ENCODE data around the gene RAB22A.

Gene RAB22A

DNA sequence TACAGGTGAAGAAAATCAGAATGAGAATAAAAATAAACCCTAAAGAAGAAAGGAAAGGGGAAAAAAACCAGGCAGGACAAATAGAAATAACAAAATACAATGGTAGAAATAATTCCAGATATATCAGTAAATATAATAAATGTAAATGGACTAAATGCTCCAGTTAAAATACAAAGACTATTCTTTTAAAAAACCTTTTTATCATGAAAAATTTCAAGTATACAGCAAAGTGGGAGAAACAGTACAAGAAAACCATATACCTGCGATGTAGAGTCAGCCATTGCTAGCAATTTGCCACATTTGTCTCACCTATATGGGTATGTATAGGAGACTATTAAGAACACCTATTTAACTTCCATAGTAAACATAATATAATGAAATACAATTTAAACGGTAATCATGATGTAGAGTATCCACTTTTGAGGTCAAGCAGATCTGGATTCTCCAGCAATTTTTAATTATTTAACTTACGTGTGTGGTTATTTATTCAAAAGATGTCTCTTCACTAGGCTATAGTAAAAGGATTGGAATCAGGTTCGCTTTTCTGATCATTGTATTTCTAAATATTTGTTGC, 78.6 kb downstream of the RAB22A start:
- no peak for DNase-seq (ENCODE audit: low read depth in 2 of 2)

DNA sequence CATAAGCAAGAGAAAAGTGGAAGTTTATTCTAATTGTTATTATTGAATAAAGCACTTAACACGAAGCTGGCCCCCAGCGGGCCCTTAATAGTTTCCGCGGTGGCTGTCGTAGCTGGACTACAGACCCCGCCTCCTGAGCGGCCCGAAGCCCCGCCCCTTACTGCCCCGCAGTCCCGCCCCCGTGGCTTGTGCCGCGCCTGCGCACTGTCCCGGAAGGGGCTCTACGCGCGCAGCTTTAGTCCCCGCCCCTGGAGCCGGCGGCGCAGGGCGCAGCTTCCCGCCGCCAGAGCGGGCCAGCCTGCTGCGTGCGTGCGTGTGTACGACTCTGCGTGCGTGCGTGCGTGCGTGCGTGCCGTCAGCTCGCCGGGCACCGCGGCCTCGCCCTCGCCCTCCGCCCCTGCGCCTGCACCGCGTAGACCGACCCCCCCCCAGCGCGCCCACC, 79.4 kb downstream of the RAB22A start, which contains the start of gene VAPB:
VAPB (plus strand) TSS at position 348 of the 442 bp plus-strand sequence. CDS start 231 bp downstream, outside the sequence.
- peak; percentile 90 to 95 for DNase-seq (ENCODE audit: low read depth in 2 of 2)

DNA sequence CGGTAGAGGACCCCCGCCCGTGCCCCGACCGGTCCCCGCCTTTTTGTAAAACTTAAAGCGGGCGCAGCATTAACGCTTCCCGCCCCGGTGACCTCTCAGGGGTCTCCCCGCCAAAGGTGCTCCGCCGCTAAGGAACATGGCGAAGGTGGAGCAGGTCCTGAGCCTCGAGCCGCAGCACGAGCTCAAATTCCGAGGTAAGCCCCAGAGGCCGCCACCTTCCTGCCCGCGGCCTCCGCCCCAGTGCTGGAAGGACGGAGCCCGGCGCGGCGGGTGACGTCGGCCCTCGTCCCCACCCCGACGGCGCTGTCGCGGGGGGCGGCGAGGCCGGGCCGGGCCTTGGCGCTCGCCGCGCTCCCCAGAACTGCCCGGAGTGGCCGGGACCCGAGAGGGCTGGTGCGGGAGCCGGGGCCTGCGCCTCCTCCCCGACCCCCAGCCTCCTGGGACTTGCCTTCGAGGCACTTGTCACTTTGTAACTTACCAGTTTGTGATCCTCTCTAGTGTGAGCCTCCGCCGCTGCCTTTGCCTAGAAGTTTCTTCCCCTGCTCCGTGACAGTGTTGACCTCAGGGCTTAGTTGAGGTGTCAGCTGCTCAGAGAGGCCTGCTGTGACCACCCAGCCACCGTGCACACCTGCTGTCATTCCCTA, 79.9 kb downstream of the RAB22A start:
- no peak for DNase-seq (ENCODE audit: low read depth in 2 of 2)

DNA sequence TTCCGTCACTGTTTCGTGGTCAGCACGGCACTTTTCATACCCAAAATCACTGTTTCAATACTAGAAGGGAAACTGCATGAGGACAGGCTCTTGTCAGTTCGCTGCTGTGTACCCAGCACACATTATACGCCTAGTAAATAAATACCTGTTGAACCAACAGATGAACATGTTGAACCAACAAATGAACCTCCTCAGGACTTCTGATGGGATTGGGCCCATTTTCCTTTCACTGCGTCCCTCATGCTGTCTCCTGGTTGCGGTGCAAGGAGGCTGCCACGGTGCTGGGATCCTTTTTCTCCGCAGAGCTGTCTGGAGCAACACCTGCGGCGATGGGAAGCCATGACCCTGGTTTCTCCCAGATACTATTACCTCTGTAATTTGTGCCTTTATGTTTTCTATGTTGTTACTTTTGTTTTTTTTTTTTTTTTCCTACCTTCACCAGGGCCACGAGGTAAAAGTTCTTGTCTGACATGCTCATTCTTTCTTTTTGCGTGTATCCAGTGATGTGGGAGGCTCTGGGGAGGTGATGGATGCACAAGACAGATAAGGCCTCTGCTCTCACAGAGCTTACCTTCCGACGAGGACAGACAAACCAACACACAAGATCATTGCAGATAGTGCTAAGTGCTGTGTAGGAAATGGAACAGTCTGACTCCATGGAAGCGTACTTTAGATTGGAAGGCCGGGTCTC, 80.6 kb downstream of the RAB22A start:
- no peak for DNase-seq (ENCODE audit: low read depth in 2 of 2)

DNA sequence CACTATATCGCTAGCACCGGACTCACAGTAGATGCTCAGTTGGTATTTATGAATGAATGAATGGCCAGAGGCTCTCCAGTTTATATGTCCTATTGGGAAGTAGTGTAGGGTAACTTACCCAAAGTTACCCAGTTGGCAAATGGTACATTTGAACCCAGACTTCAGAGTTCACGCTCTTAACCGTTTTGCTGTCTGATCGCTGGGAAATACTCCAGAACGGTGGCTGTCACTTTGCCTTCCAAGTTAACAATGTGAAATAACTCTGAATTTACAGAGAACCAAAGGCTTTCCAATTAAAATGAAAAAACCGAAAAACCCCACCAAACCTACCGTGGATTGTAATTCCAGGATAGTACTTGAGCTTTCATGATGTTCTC, 81.1 kb downstream of the RAB22A start:
- DNase-seq (ENCODE audit: low read depth in 2 of 2), result no peak

DNA sequence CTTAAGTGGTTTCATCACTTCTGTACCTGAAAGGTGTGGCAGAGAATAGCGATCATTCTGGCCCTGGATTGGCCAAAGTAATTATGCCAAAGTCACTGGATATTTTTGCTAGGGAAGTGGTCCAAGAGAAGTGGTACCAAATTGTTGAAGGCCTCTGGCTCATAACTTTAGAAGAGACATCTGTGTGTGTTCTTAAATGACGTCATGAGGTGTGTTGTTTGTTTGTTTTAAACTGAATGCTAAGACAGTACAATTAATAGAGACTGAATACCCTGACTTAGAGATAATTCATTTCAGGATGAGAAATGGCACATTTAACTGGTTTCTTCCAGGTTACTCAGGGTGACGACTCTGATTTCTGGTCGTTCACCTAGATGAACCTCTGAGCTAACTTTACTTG, 82.8 kb downstream of the RAB22A start:
- no peak for DNase-seq (ENCODE audit: low read depth in 2 of 2)

DNA sequence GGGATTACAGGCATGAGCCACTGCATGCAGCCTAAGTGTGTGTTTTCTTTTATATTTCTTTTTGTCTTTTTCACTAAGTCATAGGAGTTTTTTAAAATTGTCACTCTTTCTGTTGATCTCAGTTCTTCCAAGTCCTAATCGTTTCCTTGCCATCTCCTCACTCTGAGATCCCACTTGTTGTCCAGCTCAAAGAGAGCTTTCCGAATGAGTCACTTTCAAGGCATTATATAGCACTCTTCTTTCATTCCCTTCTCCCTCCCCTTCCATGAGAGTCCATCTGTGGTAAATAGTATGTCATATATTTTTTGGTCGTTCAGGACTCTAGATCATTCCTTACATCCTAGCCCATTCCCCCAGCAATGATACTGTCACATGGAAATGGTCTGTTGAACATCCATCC, 83.8 kb downstream of the RAB22A start:
- DNase-seq (ENCODE audit: low read depth in 2 of 2), result no peak

DNA sequence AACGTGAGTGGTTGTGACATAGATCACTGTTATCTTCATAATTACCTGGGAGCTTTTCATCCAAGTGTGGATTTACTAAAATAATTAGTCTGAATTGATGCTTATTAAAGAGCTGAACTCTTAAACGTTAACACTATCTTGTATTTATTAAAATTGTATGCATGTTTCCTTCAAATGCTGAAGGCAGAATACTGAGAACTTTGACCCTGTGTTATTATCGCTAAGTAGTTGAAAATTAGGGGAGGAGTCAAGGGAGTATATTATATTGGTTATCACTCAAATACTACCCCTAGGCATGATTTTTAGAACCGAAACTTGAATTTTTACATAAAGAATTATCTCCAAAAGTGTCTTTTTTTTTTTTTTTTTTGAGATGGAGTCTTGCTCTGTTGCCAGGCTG, 85.3 kb downstream of the RAB22A start:
- DNase-seq (ENCODE audit: low read depth in 2 of 2), result no peak

DNA sequence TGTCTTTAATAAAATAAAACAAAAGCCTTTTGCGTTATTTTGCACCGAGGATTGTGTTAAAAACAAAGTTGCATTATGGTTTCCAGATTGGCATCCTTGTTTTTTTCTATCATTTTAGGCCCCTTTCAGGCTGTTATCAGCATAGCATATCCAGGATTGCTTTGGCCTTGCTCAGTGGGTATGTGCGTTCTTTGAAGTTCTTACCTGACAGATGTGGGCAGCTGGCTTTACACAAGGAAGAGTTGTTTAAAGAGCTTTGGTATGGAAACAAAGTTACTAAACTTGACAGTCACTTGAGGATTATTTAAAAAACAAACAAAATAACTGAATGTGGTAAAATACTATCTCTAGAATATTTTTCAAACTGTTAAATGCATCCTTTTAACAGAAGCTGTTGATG, 86.1 kb downstream of the RAB22A start:
- DNase-seq (ENCODE audit: low read depth in 2 of 2), result no peak

DNA sequence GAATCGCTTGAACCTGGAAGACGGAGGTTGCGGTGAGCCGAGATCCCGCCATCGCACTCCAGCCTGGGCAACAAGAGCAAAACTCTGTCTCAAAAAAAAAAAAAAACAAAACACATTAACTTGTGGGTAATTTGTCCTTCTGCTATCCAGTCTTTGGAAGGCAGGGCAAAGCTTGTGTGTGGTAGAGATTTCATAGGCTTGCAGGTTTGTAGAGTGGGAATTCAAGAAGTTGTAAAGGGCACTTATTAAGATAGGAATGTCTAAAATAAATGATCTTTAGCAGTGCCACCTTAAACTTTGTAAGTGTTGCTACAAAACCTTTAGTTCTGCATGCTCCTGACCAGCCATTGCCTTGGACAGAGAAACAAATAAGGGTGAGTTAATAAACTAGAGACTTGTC, 87.9 kb downstream of the RAB22A start:
- DNase-seq (ENCODE audit: low read depth in 2 of 2), result no peak

DNA sequence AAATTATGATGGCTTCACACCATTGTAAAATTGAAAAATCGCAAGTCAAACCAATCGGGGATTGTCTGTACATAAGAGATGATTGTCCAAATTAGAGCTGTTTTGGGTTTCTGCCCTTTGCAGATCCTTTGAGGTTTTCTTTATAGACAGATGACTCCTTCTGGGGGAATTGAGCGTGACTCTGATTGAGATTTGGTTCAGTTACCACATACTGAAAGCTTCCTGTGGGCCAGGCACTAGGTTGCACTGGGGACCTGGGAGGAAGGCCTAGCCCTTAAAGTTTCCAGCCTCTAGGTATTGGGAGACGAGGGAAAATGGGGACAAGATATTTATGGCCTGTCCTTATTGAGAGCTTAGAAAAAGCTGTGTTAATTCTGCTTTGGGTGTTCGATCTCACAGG, 88.7 kb downstream of the RAB22A start:
- no peak for DNase-seq (ENCODE audit: low read depth in 2 of 2)

DNA sequence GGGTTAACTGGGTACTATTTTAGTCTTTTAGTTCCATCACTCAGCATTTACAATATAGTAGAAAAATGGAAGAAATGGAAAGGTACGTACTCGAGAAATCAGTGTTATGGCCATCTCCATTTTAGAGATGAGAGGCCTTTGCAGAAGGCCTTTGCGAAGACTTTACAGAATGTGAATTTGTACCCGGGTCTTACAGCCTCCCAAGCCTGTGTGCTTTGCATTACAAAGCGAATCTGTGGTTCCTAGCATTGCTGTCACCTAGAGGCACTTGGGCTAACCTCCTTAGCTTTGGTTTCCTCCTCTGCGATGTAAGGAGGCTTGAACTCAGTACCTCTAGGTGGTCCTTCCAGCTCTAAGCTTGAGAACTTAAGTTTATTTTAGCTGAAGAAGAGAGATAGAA, 90.4 kb downstream of the RAB22A start:
- DNase-seq (ENCODE audit: low read depth in 2 of 2), result no peak

DNA sequence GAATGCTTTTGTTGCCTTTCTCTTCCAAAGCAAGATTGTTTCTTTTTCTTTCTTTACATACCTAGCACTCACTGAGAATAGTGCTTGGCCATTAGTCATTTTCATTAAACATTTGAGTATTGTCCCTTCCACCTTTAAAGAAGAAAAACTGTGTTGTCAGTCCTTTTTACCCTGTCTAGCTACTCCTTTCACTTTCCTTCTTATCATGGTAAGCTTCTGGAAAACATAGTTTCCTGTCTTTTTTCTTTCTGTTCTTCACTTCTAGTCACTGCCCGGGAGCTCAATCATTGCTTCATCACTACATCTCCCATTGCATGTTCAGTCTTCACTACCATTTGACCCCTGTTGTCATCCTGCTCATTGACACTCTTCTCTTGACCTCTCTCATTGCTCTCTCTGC, 91.6 kb downstream of the RAB22A start:
- no peak for DNase-seq (ENCODE audit: low read depth in 2 of 2)

DNA sequence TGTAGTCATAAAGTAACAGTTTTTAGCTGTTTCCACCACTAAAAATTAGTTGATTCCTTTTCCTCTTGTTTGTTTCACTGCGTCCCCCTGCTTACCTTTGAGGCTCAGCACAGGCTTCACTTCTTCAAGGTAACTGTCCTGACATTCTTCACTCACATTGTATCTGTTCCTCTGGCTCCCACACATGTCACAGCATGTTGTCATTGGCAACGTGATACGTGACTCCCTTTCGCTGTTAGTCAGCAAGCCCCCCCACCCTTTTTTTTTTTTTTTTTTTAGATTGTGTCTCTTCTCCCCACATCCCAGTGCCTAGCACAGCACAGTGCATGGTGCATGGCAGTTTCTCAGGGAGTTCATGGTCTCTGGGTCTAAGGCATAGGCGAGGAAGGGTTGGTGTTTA, 92.8 kb downstream of the RAB22A start:
- no peak for DNase-seq (ENCODE audit: low read depth in 2 of 2)

DNA sequence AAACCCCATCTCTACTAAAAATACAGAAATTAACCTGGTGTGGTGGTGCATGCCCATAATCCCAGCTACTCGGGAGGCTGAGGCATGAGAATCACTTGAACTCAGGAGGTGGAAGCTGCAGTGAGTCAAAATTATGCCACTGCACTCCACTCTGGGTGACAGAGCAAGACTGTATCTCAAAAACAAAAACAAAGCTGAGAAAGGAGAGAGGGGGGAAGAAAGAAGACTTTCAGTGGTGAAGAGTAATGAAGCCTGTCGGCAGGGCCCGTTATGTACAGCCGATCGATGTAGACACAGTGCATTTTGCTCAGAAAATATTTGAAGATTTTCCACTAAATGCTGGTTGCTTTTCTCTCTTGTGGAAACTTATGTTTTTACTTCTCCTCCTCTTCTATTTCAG, 93.3 kb downstream of the RAB22A start:
- no peak for DNase-seq (ENCODE audit: low read depth in 2 of 2)

DNA sequence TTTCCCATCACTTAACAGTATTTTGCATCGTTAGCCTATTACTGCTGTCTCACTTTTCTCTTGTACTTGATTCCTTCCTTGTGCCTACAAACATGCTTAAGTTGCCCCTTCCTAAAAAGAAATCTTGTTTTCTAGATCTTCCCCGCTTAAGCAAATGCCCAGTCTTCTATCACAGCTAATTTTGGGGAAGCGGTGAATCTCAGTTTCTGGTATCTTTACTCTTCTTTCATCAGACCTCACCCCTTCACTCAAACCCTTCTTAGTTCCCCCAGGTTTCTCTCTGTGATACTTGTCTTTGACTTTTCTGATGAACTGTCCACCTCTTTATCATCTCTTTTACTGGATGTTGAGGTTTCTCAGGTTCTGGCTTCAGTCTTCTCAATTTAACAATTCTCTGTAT, 93.8 kb downstream of the RAB22A start:
- DNase-seq (ENCODE audit: low read depth in 2 of 2), result no peak

DNA sequence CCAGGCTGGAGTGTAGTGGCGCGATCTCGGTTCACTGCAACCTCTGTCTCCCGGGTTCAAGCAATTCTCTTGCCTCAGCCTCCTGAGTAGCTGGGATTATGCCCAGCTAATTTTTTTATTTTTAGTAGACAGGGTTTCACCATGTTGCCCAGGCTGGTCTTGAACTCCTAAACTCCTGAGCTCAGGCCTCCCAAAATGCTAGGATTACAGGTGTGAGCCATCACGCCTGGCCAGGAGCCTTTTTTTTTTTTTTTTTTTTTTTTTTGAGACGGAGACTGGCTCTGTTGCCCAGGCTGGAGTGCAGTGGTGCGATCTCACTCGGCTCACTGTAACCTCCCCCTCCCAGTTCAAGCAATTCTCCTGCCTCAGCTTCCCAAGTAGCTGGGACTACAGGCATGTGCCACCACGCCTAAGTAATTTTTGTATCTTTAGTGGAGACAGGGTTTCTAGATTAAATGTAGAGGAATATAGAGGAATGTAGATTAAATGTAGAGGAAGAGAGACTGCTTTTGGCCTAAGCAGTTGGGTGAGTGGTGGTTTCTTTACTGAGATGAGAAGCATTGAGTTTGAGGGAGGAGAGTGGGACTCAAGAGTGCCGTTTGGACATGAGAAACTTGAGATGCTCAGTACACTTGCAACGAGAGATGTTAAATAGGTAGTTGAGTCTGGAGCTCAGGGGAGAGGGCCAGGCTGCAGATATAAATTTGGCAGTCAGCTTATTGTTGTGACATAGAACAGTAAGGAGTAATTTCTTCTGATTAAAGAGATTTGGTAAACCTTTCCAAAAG, 96.2 kb downstream of the RAB22A start:
- DNase-seq (ENCODE audit: low read depth in 2 of 2), result no peak

DNA sequence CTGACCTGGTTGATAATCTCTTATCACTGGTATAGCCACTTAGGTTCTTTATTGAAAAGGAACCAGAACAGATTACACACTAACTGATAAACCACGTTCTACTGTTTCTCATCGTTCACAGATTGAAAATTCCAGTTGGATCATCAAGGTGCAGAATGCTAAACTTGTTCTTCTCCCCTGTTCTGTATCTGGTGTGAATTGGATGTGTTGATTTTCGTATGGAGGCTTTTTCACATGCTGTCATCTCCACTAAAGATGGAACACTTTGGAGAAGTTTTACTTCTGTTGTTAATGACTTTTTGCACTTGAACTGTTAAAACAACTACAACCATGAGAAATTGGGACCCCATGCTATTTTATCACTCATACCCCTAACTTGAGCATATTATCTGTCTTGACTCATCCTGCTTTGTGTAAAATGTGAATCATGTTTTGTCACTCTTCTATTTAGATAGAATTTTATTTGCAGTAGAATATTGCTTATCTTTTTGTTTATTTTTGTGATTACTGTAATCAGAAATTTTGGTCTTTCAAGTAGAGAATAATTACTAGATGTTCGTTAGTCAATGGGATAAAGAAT, 97.0 kb downstream of the RAB22A start:
- no peak for DNase-seq (ENCODE audit: low read depth in 2 of 2)

DNA sequence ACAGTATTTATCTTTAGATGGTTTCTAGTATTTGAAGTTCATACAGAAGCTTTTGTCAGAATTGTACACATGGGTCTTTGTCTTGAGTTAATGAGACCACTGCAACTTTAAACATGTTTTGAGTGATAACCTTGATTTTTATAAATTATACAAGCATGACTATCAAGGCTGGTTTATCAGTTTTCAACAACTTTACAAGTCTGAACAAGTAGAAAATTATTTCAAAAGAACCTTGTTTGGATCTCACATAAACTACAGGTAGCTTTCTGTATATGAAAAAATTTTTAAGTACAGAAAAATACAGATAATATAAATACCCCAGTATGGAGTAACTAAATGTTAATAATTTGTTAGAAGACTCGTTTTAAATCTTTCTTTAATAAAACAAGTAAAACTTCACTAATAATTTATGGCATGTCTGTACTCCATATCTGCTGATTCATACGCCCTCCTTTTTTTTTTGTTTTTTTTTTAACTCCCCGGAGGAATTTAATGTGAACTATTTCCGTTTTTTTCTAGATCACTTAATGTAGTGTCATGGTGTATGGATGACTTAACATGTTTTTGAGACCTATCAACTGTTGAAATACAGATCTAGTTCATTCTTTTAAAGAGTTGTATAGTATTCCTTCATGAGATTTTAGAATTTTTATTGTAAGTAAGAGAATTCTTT, 97.8 kb downstream of the RAB22A start:
- DNase-seq (ENCODE audit: low read depth in 2 of 2), result no peak

DNA sequence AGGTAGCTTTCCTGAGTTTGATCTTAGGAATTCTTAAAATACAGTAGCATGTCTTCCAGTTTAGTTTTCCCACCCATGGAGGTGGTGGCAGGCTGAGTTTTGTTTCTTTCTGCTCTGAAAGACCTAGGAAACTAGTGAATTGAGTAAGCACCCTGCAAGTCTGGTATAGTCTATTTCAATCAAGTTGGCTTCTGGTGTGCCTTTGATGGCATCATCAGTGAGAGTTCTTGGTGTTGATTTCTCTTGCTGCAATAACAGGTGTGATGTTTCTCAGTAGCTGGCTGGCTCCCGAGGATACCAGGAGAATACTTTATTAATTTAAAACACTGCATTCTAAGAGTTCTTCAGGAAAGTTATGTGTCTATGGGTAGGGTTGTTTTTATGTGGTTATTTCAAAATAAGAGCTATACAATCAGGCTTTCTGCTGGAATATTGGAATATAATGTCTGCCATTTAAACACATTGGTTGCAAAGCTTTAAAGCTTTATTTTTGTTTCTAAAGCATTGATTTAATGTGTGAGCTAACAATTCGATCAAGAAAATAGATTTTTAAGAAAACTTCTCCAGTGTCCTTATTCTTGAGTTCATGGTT, 98.5 kb downstream of the RAB22A start:
- no peak for DNase-seq (ENCODE audit: low read depth in 2 of 2)

DNA sequence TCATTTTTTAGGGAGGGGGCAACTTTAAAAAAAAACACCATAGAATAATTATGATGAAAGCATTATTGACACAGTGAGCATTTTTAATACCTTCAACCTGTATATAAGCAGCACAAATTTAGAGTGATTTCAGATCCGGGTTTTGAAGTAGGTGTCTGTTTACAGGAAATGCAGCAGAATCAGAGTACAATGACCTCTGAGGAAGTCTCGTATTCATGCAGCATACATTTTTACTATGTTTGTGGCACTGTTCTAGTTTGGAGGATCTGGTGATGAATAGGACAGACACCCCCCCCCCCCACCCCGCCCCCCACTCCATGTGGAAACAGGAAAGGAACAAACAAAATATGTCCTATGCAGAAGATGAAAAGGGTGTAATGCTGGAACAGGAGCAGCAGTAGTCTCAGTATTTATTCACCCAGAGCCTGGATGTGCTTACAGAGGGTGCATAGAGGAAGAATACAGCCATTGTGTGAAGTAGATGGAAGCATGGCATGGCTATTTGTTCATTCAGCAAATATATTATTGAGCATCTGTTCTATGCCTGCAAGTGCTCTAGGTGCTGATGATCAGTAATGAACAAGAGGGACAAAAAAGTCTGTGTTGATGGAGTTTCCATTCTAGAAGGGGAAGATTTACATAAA, 99.2 kb downstream of the RAB22A start:
- no peak for DNase-seq (ENCODE audit: low read depth in 2 of 2)
